Stromal cell of bone marrow (primary cell): ENCODE measurements around the gene CDH18.
A peak's percentile ranks its signal among the peaks of the same experiment; 100 is the strongest.
"Not testable (repeated sequence)": the region's sequence is repeated elsewhere in the genome, so short reads cannot be mapped to it uniquely, and the experiment has no call there.

ENCODE experiments used
- DNase-seq: peaks from one replicate; pipeline ENCODE4 v3.0.0-alpha.2; 2012; ENCODE audit warnings: low read depth

Gene CDH18

GRCh38 chr5:19859020-19859419 lies 129.0 kb downstream of the CDH18 start:
- no peak for DNase-seq

GRCh38 chr5:19855931-19856330 lies 132.1 kb downstream of the CDH18 start:
- DNase-seq: peak; percentile 18

- DNase-seq: no peak
These were observed 132.5 kb downstream of the CDH18 start for GRCh38 chr5:19855453-19855852.

GRCh38 chr5:19855031-19855430 lies 133.0 kb downstream of the CDH18 start:
- DNase-seq: no peak

- peak; percentile 13 for DNase-seq
These were observed 134.3 kb downstream of the CDH18 start for GRCh38 chr5:19853616-19854240.

GRCh38 chr5:19837536-19838174 lies 150.3 kb downstream of the CDH18 start:
- DNase-seq: no peak

GRCh38 chr5:19835442-19835841 lies 152.6 kb downstream of the CDH18 start:
- DNase-seq: no peak

- DNase-seq: not testable (repeated sequence)
These were observed 175.3 kb downstream of the CDH18 start for GRCh38 chr5:19812720-19813119.

- DNase-seq: no peak
These were observed 181.2 kb downstream of the CDH18 start for GRCh38 chr5:19806756-19807155.

GRCh38 chr5:19802686-19803085 lies 185.3 kb downstream of the CDH18 start:
- no peak for DNase-seq

- peak; percentile 27 for DNase-seq
These were observed 192.8 kb downstream of the CDH18 start for GRCh38 chr5:19795218-19795617.

GRCh38 chr5:19790829-19791466 lies 197.1 kb downstream of the CDH18 start:
- no peak for DNase-seq

GRCh38 chr5:19782566-19782965 lies 205.4 kb downstream of the CDH18 start:
- no peak for DNase-seq

GRCh38 chr5:19777363-19777762 lies 210.6 kb downstream of the CDH18 start:
- DNase-seq: no peak

- DNase-seq: not testable (repeated sequence)
These were observed 211.1 kb downstream of the CDH18 start for GRCh38 chr5:19776886-19777285.

GRCh38 chr5:19771174-19771835 lies 216.7 kb downstream of the CDH18 start:
- no peak for DNase-seq

- no peak for DNase-seq
These were observed 217.6 kb downstream of the CDH18 start for GRCh38 chr5:19770396-19770795.

- DNase-seq: no peak
These were observed 220.0 kb downstream of the CDH18 start for GRCh38 chr5:19767987-19768386.

GRCh38 chr5:19753579-19753978 lies 234.4 kb downstream of the CDH18 start:
- no peak for DNase-seq

GRCh38 chr5:19751326-19751725 lies 236.7 kb downstream of the CDH18 start:
- no peak for DNase-seq

GRCh38 chr5:19745247-19745646 lies 242.8 kb downstream of the CDH18 start:
- DNase-seq: no peak

- DNase-seq: no peak
These were observed 248.3 kb downstream of the CDH18 start for GRCh38 chr5:19739671-19740070.

- no peak for DNase-seq
These were observed 253.2 kb downstream of the CDH18 start for GRCh38 chr5:19734776-19735175.
